ENCODE results near the gene TBRG4. TPM values are rescaled to one million over a fixed set of nuclear protein-coding genes. Genes with fewer than 3 reads are reported as not detected.

Gene TBRG4
- 69.6 and 80.7 TPM in 2 replicates for total RNA-seq

DNA sequence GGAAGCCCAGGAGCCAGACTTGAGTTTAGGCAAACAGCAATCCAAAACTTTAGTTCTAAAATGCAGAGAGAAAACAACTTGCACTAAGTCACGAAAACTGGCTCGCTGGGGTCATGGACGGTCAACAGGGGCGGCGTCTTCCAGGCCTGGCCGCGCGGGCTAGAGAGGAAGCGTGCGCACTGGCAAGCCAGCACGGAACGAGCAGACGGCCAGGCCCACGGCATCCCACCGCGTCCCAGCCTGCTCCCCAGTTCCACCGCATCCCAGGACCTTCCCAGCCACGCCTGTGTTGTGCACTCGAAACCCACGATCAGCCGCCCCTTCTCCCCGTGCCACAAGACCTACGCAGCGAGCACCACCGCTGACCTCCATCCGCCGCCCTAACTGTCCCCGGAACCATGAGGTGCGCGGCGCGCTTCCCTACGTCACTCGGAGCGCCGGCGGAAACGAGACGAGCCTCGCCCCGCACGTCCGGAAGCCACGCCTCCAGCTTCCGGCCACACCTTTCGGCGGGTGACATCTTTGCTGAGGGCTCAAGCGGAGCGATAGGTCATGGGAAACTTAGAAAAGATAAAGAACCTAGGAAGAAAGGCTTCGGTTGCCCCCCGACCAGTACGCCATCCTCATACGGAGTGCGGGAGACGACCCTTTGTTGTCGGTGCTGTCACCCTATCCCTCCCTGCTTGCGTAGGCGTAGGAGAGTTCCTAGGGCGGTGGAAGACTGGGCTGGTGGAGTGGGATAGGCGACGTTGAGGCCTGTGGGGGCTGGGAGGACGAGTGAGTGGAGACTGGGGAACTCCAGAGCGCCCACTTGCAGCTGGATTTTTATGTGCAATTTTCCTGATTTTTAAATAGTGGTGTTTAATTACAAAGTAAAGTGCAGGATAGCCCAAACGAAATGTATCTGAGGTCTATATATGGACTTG lies at the start of gene TBRG4:
Gene TBRG4 (minus strand): TSS at position 400 of the 926 bp plus-strand sequence. CDS start 2,460 bp downstream, outside the sequence.
- TF ChIP-seq, protein P1, sequence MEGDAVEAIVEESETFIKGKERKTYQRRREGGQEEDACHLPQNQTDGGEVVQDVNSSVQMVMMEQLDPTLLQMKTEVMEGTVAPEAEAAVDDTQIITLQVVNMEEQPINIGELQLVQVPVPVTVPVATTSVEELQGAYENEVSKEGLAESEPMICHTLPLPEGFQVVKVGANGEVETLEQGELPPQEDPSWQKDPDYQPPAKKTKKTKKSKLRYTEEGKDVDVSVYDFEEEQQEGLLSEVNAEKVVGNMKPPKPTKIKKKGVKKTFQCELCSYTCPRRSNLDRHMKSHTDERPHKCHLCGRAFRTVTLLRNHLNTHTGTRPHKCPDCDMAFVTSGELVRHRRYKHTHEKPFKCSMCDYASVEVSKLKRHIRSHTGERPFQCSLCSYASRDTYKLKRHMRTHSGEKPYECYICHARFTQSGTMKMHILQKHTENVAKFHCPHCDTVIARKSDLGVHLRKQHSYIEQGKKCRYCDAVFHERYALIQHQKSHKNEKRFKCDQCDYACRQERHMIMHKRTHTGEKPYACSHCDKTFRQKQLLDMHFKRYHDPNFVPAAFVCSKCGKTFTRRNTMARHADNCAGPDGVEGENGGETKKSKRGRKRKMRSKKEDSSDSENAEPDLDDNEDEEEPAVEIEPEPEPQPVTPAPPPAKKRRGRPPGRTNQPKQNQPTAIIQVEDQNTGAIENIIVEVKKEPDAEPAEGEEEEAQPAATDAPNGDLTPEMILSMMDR (IDR thresholded peaks at IDR 0.05; ENCODE audit: insufficient read depth, low read depth, low read length), result peak; percentile 34
- peak within 1 kb of the TSS; percentile 89 for H3K4me3 ChIP-seq (ENCODE audit: low read depth, low read length)
- peak; percentile 94 for DNase-seq (ENCODE audit: low read depth)

DNA sequence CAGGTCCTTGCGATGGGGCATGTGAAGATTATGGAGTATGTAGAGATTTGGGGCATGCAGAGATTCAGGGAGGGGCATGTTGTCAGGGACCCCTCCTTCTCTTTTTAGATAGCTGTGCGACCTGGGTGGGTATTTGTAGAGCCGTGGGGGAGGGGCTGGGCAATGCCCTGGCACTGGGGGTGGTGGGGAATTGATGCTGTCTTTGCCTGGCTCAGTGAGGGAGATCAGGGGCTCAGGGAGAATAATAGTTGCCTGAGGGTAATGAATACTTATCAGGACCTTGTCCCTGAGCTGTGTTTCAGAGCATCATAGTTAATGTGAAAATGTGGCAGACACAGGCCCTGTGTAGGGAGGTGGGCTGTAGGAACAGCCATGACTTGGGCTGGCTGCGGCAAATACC lies 49.6 kb upstream of the TBRG4 start:
- H3K4me3 ChIP-seq (ENCODE audit: low read depth, low read length), result no peak overlapping the region
- DNase-seq (ENCODE audit: low read depth), result no peak
- TF ChIP-seq, protein P1 (IDR thresholded peaks at IDR 0.05; ENCODE audit: insufficient read depth, low read depth, low read length), result no peak

DNA sequence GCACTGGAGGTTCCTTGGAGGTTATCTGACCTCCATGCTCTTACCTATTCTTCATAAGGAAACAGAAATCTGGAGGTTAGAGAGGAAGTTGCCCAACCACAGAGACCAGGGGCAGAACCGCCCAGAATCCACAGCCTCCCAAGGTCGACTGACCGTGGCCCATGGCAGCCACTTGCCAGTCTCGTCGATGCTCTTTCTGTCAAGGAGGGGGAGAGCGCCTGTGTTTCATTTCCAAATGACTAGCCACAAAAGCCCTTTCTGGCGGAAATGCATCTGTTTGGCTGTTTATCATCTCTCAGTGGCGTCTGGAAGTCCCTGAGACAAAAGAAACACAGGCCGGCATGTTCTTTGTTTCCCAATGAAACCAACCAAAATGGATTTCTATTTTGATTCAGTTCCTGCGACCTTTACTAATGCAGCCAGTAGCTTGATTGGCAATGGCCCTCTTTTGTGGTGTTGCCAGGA lies 49.0 kb upstream of the TBRG4 start:
- TF ChIP-seq, protein P1 (IDR thresholded peaks at IDR 0.05; ENCODE audit: insufficient read depth, low read depth, low read length), result no peak
- DNase-seq (ENCODE audit: low read depth), result no peak
- no peak overlapping the region for H3K4me3 ChIP-seq (ENCODE audit: low read depth, low read length)

DNA sequence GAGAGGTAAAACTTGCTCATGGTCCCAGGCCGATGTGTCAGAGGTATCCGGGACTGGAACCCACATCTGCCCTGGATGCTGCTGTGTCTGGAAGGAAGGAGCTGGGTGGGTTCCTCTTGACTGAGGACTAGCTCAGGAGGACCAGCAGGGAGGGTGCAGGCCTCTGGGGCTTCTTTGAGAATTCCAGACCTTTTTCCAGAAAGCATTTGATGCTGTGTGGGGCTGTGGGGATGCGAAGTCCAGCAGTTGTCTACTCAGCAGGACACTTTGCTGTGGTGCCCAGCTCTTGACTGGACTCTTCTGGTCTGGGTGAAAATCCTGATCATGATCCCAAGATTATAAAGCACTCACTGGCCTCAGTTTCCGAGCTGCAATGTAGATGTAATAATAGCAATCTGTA lies 47.8 kb upstream of the TBRG4 start:
- TF ChIP-seq, protein P1 (IDR thresholded peaks at IDR 0.05; ENCODE audit: insufficient read depth, low read depth, low read length), result no peak
- H3K4me3 ChIP-seq (ENCODE audit: low read depth, low read length), result no peak overlapping the region
- DNase-seq (ENCODE audit: low read depth), result no peak

DNA sequence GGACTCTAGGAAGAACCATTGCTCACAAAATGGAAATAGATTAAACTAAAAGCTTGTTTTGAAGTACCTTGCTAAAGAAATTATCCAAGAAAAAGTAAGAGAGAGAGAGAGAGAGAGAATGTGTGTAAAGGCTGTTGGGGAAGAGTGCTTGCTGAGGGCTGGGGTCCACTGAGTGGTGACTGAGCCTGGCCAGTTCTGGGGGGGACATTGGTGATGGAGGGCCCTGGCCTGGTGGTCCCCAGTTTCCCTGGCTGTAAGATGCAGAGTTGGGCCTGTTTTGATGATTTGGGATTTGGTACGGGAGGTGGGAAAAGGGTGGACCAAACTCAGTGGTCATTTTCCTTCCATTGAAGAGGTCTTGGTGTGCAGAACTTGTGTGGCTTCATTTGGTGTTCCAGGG lies 47.0 kb upstream of the TBRG4 start:
- DNase-seq (ENCODE audit: low read depth), result no peak
- H3K4me3 ChIP-seq (ENCODE audit: low read depth, low read length), result no peak overlapping the region
- TF ChIP-seq, protein P1 (IDR thresholded peaks at IDR 0.05; ENCODE audit: insufficient read depth, low read depth, low read length), result no peak

DNA sequence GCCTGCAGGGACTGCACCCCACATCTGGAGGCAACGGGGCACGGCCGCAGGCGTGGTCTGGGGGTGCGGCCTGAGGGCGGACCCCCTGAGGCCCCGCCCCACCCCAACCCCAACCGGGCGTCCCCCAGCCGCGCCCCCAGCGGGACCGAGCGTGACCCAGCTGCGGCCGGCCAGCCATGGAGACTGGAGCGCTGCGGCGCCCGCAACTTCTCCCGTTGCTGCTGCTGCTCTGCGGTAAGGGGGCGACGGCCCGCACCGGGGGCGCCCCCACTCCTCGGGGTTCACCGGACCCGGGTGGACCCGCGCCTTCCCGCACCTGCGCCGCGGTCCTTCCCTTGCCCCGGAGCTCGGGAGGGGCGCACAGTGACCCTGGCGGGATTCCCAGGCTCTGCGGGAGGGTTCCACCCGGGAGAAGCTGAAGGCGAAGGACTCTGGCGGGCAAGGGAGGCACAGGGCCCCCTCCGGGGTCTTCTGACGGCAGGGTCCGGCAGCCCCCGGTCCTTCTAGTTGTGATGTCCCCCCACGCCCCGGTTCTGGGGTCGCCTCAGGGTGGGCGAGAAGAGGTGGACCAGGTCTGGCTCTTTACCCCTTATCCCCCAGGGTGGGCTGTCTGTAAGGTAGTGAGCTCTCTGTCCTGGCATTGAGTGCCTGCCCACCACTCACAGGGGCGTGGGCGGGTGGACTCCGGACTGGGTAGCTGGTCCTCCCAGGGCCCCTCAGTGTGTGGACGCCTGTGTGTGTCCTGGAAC lies 46.3 kb upstream of the TBRG4 start, which contains the start of gene RAMP3:
Gene RAMP3 (plus strand): TSS at position 139 of the 749 bp plus-strand sequence. CDS start 38 bp downstream, at position 177.
- TF ChIP-seq, protein P1 (IDR thresholded peaks at IDR 0.05; ENCODE audit: insufficient read depth, low read depth, low read length), result no peak
- DNase-seq (ENCODE audit: low read depth), result no peak

More for the DNA sequence above, 46.3 kb upstream of the TBRG4 start, which contains the start of gene RAMP3:
- H3K4me3 ChIP-seq (ENCODE audit: low read depth, low read length), result no peak within 1 kb of the TSS
